ENCODE measurements around the gene PPP2R3B.

The PPP2R3B gene

DNA sequence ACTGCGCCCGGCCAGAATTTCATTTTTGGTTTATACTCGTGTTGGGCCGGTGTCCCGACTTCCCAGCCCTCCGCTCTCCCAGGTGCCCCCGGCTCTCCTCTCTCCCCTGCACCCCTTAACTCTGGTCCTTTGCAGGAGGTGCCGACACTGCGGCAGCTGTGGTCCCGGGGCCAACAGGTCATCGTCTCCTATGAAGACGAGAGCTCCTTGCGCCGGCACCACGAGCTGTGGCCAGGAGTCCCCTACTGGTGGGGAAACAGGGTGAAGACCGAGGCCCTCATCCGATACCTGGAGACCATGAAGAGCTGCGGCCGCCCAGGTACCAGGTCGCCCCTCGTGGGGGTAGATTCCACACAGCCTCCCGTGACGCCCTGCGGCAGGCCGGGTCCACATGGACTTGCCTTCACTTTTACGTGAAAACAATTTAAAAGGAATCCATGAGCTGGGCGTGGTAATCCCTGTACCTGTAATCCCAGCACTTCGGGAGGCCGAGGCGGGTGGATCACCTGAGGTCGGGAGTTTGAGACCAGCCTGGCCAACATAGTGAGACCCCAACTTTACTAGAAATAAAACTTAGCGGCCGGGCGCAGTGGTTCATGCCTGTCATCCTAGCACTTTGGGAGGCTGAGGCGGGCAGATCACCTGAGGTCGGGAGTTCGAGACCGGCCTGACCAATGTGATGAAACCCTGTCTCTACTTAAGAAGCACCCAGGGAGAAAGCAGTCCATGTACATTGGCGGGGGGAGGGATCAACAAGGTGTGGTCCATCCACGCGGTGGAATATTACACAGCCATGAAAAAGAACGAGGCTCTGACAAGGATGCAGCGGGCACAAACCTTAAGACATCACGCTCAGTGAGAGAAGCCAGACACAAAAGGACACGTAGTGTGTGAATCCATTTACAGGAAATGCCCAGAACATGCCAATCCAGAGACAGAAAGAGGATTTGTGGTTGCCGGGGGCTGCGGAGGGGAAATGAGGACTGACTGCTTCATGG lies 93.5 kb downstream of the PPP2R3B start:
- no peak for DNase-seq

DNA sequence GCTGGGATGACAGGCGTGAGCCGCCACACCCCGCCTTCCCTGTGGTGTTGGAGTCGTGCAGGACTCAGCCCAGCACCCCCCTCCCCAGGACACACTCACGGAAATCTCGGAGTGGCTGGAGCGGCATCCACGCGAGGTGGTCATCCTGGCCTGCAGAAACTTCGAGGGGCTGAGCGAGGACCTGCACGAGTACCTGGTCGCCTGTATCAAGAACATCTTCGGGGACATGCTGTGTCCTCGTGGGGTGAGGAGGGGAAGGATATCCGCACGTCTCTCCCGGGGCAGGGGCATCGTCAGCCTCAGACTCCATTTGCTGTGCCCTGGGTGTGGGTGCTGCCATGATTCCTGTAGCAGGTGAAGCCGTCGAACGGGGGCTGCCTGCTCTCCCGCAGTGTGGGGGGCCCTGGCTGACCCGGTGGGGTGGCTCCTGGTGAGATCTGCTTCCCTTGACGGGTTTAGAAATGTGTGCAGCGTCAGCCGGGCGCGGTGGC lies 95.3 kb downstream of the PPP2R3B start:
- no peak for DNase-seq

DNA sequence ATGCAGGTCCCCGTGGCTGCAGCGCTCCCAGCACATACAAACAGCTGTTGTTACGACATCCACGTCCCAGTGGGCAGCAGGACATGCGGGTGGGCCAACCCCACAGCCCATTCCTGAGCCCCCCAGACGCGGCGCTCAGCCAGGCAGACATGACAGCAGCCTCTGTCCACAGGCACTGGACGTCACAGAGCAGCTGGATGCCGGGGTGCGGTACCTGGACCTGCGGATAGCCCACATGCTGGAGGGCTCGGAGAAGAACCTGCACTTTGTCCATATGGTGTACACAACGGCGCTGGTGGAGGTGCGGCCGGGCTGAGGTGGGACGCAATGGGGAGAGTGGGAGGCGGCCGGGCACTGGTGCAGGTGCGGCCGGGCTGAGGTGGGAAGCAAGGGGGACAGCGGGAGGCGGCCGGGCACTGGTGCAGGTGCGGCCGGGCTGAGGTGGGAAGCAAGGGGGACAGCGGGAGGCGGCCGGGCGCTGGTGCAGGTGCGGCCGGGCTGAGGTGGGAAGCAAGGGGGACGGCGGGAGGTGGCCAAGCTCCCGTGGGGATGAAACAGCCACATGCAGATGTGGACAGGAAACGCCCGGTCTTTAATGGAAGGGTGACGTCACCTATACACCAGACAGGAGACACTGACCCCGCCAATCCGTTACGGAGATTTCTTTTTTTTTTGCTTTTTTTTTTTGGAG lies 96.1 kb downstream of the PPP2R3B start:
- DNase-seq, result no peak

DNA sequence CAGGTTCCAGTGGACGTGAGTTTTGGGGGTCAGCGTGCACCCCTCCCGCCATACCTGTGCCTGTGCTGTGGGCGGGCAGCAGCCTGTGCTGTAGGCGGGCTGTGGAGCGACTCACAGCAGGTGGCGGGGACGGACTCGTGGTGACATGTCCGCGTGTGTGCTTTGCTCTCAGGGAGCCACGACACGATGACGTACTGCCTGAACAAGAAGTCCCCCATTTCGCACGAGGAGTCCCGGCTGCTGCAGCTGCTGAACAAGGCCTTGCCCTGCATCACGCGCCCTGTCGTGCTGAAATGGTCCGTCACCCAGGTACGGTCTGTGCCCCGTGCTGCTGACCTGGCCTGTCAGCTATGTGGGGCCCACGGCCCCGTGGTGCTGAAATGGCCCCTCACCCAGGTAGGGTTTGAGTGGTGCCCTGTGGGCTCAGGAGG lies 98.1 kb downstream of the PPP2R3B start:
- no peak for DNase-seq

DNA sequence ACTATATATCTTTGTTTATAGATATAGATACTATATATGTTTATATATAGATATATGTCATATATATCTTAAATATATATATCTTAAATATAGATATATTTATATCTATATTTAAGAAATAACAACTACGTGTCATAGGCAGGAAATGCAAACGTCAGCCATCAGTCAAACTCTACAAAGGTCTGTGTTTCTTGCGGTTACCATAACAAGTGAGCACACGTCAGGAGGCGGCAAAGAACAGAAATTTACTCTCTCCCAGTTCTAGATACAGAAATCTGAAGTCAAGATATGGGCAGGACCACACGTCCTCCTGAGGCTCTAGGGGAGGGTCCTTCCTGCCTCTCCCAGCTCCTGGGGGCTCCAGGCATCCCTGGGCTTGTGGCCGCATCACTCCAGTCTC lies 99.0 kb downstream of the PPP2R3B start:
- DNase-seq, result no peak

DNA sequence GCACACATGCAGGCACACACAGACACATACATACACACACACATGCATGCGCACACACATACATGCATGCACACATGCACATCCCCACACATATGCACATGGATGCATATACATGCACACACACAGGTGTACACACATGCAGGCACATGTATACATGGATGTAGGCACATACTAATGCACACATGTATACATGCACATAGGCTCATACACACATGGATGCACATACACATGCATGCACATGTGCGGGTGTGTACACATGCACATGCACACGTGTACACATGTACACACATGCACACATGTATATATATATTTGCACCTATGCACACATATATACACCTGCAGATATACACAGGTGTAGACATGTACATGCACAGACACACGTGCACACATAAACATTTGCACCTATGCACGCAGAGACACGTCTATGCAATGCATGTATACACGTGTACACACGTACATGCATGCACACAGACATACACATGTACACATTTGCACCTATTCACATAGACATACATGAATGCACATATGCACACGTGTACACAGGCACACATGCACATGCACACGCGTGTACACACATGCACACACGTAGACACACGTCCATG lies 101.5 kb downstream of the PPP2R3B start:
- DNase-seq, result no peak

All from NCI-H2107 (cell line).